ENCODE results near the gene FGD5.

FGD5 gene

GRCh38 chr3:14871456-14872200 lies 52.9 kb downstream of the FGD5 start:
- Histone ChIP-seq H4K20me1 (ENCODE audit: insufficient read depth, low read length) (no peaks in the 10 kb centered on the region), H3K4me1 (ENCODE audit: low read length) (no peaks in the 10 kb centered on the region), H2AFZ (ENCODE audit: low read length) (no peak overlapping the region), H3K79me2 (ENCODE audit: low read length) (no peaks in the 10 kb centered on the region), H3K9ac (ENCODE audit: low read length) (no peak overlapping the region), H3K36me3 (replicated peaks; ENCODE audit: insufficient read depth, low read length) (no peaks in the 10 kb centered on the region), H3K4me3 (ENCODE audit: low read length) (no peak overlapping the region), H3K27ac (ENCODE audit: low read length) (no peak overlapping the region), H3F3A (ENCODE audit: insufficient read depth, low read length) (no peaks in the 10 kb centered on the region), H3K9me3 (replicated peaks; ENCODE audit: insufficient read depth, low read length) (no peaks in the 10 kb centered on the region), H3K9me2 (replicated peaks; ENCODE audit: insufficient read depth, low read length) (no peaks in the 10 kb centered on the region), H3K27me3 (replicated peaks; ENCODE audit: insufficient read depth, low read length) (no peaks in the 10 kb centered on the region), H3K4me2 (ENCODE audit: low read depth, low read length) (no peak overlapping the region)
- DNase-seq: no peak
- no peak for TF ChIP-seq CTCF (IDR thresholded peaks at IDR 0.05; ENCODE audit: low read length)
- TF ChIP-seq EZH2 (optimal IDR thresholded peaks at IDR 0.05; ENCODE audit: low read depth, low read length): no peak
- TF ChIP-seq EZH2phosphoT487 (IDR thresholded peaks at IDR 0.05; ENCODE audit: low read length): no peak

GRCh38 chr3:14872706-14873105 lies 53.9 kb downstream of the FGD5 start:
- H3K4me2 ChIP-seq (ENCODE audit: low read depth, low read length): no peak overlapping the region
- DNase-seq: no peak
- H3K27ac ChIP-seq (ENCODE audit: low read length): no peak overlapping the region
- no peaks in the 10 kb centered on the region for H3K27me3 ChIP-seq (replicated peaks; ENCODE audit: insufficient read depth, low read length)
- no peaks in the 10 kb centered on the region for H3K79me2 ChIP-seq (ENCODE audit: low read length)
- H2AFZ ChIP-seq (ENCODE audit: low read length): no peak overlapping the region
- no peaks in the 10 kb centered on the region for H3K36me3 ChIP-seq (replicated peaks; ENCODE audit: insufficient read depth, low read length)
- H3K9me2 ChIP-seq (replicated peaks; ENCODE audit: insufficient read depth, low read length): no peaks in the 10 kb centered on the region
- TF ChIP-seq EZH2 (optimal IDR thresholded peaks at IDR 0.05; ENCODE audit: low read depth, low read length): no peak
- TF ChIP-seq EZH2phosphoT487 (IDR thresholded peaks at IDR 0.05; ENCODE audit: low read length): no peak
- TF ChIP-seq CTCF (IDR thresholded peaks at IDR 0.05; ENCODE audit: low read length): no peak
- H3K9ac ChIP-seq (ENCODE audit: low read length): no peak overlapping the region
- no peaks in the 10 kb centered on the region for H3F3A ChIP-seq (ENCODE audit: insufficient read depth, low read length)
- H3K4me1 ChIP-seq (ENCODE audit: low read length): no peaks in the 10 kb centered on the region
- H3K4me3 ChIP-seq (ENCODE audit: low read length): no peak overlapping the region
- H4K20me1 ChIP-seq (ENCODE audit: insufficient read depth, low read length): no peaks in the 10 kb centered on the region
- no peaks in the 10 kb centered on the region for H3K9me3 ChIP-seq (replicated peaks; ENCODE audit: insufficient read depth, low read length)

GRCh38 chr3:14874784-14875183 lies 56.0 kb downstream of the FGD5 start:
- no peak overlapping the region for H3K27ac ChIP-seq (ENCODE audit: low read length)
- H3K36me3 ChIP-seq (replicated peaks; ENCODE audit: insufficient read depth, low read length): no peaks in the 10 kb centered on the region
- TF ChIP-seq EZH2phosphoT487 (IDR thresholded peaks at IDR 0.05; ENCODE audit: low read length) (no peak), CTCF (IDR thresholded peaks at IDR 0.05; ENCODE audit: low read length) (no peak), EZH2 (optimal IDR thresholded peaks at IDR 0.05; ENCODE audit: low read depth, low read length) (no peak)

More at GRCh38 chr3:14874784-14875183, 56.0 kb downstream of the FGD5 start:
- DNase-seq: no peak
- no peaks in the 10 kb centered on the region for H3K9me2 ChIP-seq (replicated peaks; ENCODE audit: insufficient read depth, low read length)
- no peaks in the 10 kb centered on the region for H3K79me2 ChIP-seq (ENCODE audit: low read length)
- H2AFZ ChIP-seq (ENCODE audit: low read length): no peak overlapping the region
- no peak overlapping the region for H3K4me2 ChIP-seq (ENCODE audit: low read depth, low read length)
- H3K4me1 ChIP-seq (ENCODE audit: low read length): no peaks in the 10 kb centered on the region
- H3K9ac ChIP-seq (ENCODE audit: low read length): no peak overlapping the region
- H3F3A ChIP-seq (ENCODE audit: insufficient read depth, low read length): no peaks in the 10 kb centered on the region
- no peaks in the 10 kb centered on the region for H3K27me3 ChIP-seq (replicated peaks; ENCODE audit: insufficient read depth, low read length)
- H3K9me3 ChIP-seq (replicated peaks; ENCODE audit: insufficient read depth, low read length): no peaks in the 10 kb centered on the region
- no peak overlapping the region for H3K4me3 ChIP-seq (ENCODE audit: low read length)
- H4K20me1 ChIP-seq (ENCODE audit: insufficient read depth, low read length): no peaks in the 10 kb centered on the region
